Keratinocyte (primary cell): ENCODE data around the gene TCEA2. TPM values are rescaled to one million over a fixed set of nuclear protein-coding genes. Genes with fewer than 3 reads are reported as not detected.
A peak's percentile ranks its signal among the peaks of the same experiment; 100 is the strongest.

Experiments
- DNase-seq: peaks from one replicate; pipeline ENCODE4 v3.0.0-alpha.2; 2011; ENCODE audit warnings: low read depth, missing footprints, low spot score
- FAIRE-seq: peaks from 2 replicates; lab custom pipeline; 2011; peaks lifted over from hg19 to GRCh38; lab: Jason Lieb, UNC
- H2AFZ ChIP-seq: 2 replicates; pipeline ENCODE4 v1.6.0; 2012; ENCODE audit warnings: low read length, control low read depth, inconsistent platforms; ENCODE audit not compliant: control insufficient read depth
- H3K27ac ChIP-seq: 2 replicates; pipeline ENCODE4 v1.5.1; 2011; ENCODE audit warnings: low read length; ENCODE audit not compliant: control insufficient read depth, insufficient read depth
- H3K27me3 ChIP-seq: 3 replicates; pipeline ENCODE4 v1.6.0; 2011; ENCODE audit warnings: low read length; ENCODE audit not compliant: control insufficient read depth, insufficient read depth; ENCODE audit errors: extremely low read depth
- H3K36me3 ChIP-seq, 2 experiments: 2 replicates in 1 of 2; 3 replicates in 1 of 2; pipeline ENCODE4 v1.5.1; 2011; ENCODE audit warnings: low read length in 2 of 2, mild to moderate bottlenecking in 1 of 2; ENCODE audit not compliant: control insufficient read depth in 2 of 2, insufficient read depth in 2 of 2; ENCODE audit errors: extremely low read depth in 1 of 2
- H3K4me1 ChIP-seq: 3 replicates; pipeline ENCODE4 v1.5.1; 2011; ENCODE audit warnings: low read length; ENCODE audit not compliant: control insufficient read depth, insufficient read depth; ENCODE audit errors: extremely low read depth
- H3K4me2 ChIP-seq: 3 replicates; pipeline ENCODE4 v1.6.0; 2011; ENCODE audit warnings: low read depth, low read length; ENCODE audit not compliant: control insufficient read depth, insufficient read depth; ENCODE audit errors: extremely low read depth
- H3K4me3 ChIP-seq, 3 experiments: fragments of 200-600 bp in 1 of 3; sonication (generic) in 1 of 3; 2 replicates in 2 of 3; 3 replicates in 1 of 3; pipeline ENCODE4 v1.5.1; 2011 to 2016; ENCODE audit warnings: low read length in 3 of 3, mild to moderate bottlenecking in 3 of 3, control low read depth in 2 of 3, inconsistent platforms in 1 of 3, low read depth in 1 of 3, mixed read lengths in 1 of 3, mixed run types in 1 of 3, moderate library complexity in 1 of 3; ENCODE audit not compliant: control insufficient read depth in 2 of 3, insufficient read depth in 2 of 3; ENCODE audit errors: extremely low read depth in 1 of 3
- H3K79me2 ChIP-seq: 2 replicates; pipeline ENCODE4 v1.6.0; 2012; ENCODE audit warnings: low read length; ENCODE audit not compliant: control insufficient read depth, insufficient read depth
- H3K9ac ChIP-seq: 3 replicates; pipeline ENCODE4 v1.6.0; 2011; ENCODE audit warnings: low read length; ENCODE audit not compliant: control insufficient read depth, insufficient read depth; ENCODE audit errors: extremely low read depth
- H3K9me1 ChIP-seq: 3 replicates; pipeline ENCODE4 v1.6.0; 2011; ENCODE audit warnings: low read length; ENCODE audit not compliant: control insufficient read depth, insufficient read depth; ENCODE audit errors: extremely low read depth
- H3K9me3 ChIP-seq: 2 replicates; pipeline ENCODE4 v1.5.1; 2012; ENCODE audit warnings: low read depth, low read length; ENCODE audit not compliant: control insufficient read depth
- H4K20me1 ChIP-seq: 3 replicates; pipeline ENCODE4 v1.6.0; 2011; ENCODE audit warnings: low read length; ENCODE audit not compliant: control insufficient read depth, insufficient read depth; ENCODE audit errors: extremely low read depth
- EZH2 ChIP-seq: IDR thresholded peaks from one replicate; pipeline ENCODE4 v1.6.1; 2012; ENCODE audit warnings: inconsistent platforms, mild to moderate bottlenecking, low read length, moderate library complexity
- dilution Hi-C: fragments of 300-500 bp; cut with MboI; formaldehyde crosslinking; loops from one replicate; pipeline ENCODE4 v1.7.0; 2020; ENCODE audit warnings: low sequenced_read_pairs; ENCODE audit not compliant: extremely low pct_ligation_motif_present
- polyA plus RNA-seq, 5 experiments: library from polyadenylated mRNA; depleted of rRNA in 3 of 5; stranded (reverse) in 3 of 5; stranded (forward) in 1 of 5; unstranded in 1 of 5; fragments of >200 nt; gene quantifications; 1 replicate in 1 of 5; 2 replicates in 3 of 5; 3 replicates in 1 of 5; pipeline versions ENCODE4 v1.2.1 to v1.2.3, GENCODE V29; 2011 to 2012; ENCODE audit warnings: missing spikeins in 2 of 5, low read depth in 1 of 5, low replicate concordance in 1 of 5
- TF ChIP-seq, protein P1 (sequence below), 3 experiments: IDR thresholded peaks in 1 of 3; conservative IDR thresholded peaks in 1 of 3; optimal IDR thresholded peaks in 1 of 3; 2 replicates in 2 of 3; 3 replicates in 1 of 3; pipeline versions ENCODE3 to v1.5.1; 2011; ENCODE audit warnings: low read length in 3 of 3, mild to moderate bottlenecking in 3 of 3, moderate library complexity in 2 of 3, control low read depth in 1 of 3, inconsistent platforms in 1 of 3; ENCODE audit not compliant: insufficient read depth in 2 of 3; ENCODE audit errors: extremely low read depth in 1 of 3

The TCEA2 gene
- polyA plus RNA-seq, 1 donor (not counting 4 experiments of a cell fraction or from before 2014, with no cell fraction given) = 9.1 TPM

DNA sequence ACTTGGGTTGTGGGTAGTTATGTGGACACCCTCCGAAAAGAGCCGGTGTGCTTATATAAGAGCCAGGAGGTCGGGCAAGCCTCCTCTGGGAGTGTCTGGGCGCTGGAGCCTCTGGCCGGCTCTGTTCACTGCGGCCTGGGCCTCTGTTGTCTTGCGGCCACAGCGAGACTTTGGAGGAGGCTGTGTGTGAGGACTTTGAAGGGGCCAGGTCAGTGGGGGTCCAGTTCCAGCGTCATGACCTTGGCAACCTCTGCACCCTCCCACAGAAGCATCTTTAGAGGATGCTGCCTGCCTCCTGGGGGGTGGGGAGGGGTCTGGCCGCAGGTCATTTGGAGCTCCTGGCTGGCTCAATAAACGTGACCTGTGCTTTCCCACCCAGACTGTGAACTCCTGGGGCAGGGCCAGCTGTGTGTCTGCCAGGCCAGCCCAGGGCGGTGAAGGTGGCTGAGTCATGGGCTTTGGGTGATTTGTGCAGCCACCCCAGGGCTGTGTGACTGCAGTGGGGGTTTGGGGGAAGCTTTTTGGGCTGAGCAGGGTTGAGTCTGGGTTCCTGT, 1.2 kb downstream of the TCEA2 start:
- dilution Hi-C loops = no loop called here
- Histone ChIP-seq H3K79me2 (no peaks in the 10 kb centered on the region), H3K4me3 (peak overlapping the region; percentile 70 to 85 (median 78)), H3K4me1 (peaks cover 42% of the 10 kb centered on the region), H4K20me1 (no peaks in the 10 kb centered on the region), H3K9ac (peak overlapping the region; percentile 78), H3K27ac (no peak overlapping the region), H3K4me2 (peak overlapping the region; percentile 86), H3K9me3 (no peaks in the 10 kb centered on the region), H3K27me3 (no peaks in the 10 kb centered on the region), H2AFZ (no peak overlapping the region), H3K9me1 (no peaks in the 10 kb centered on the region), H3K36me3 (no peaks in the 10 kb centered on the region)
- DNase-seq = no peak
- TF ChIP-seq EZH2 = no peak
- TF ChIP-seq, protein P1, sequence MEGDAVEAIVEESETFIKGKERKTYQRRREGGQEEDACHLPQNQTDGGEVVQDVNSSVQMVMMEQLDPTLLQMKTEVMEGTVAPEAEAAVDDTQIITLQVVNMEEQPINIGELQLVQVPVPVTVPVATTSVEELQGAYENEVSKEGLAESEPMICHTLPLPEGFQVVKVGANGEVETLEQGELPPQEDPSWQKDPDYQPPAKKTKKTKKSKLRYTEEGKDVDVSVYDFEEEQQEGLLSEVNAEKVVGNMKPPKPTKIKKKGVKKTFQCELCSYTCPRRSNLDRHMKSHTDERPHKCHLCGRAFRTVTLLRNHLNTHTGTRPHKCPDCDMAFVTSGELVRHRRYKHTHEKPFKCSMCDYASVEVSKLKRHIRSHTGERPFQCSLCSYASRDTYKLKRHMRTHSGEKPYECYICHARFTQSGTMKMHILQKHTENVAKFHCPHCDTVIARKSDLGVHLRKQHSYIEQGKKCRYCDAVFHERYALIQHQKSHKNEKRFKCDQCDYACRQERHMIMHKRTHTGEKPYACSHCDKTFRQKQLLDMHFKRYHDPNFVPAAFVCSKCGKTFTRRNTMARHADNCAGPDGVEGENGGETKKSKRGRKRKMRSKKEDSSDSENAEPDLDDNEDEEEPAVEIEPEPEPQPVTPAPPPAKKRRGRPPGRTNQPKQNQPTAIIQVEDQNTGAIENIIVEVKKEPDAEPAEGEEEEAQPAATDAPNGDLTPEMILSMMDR (optimal IDR thresholded peaks at IDR 0.05 in 1 of 3, IDR thresholded peaks at IDR 0.05 in 1 of 3, conservative IDR thresholded peaks at IDR 0.05 in 1 of 3; ENCODE audit: extremely low read depth in 1 of 3, insufficient read depth in 2 of 3, low read length in 3 of 3) = no peak
- no peak for FAIRE-seq

DNA sequence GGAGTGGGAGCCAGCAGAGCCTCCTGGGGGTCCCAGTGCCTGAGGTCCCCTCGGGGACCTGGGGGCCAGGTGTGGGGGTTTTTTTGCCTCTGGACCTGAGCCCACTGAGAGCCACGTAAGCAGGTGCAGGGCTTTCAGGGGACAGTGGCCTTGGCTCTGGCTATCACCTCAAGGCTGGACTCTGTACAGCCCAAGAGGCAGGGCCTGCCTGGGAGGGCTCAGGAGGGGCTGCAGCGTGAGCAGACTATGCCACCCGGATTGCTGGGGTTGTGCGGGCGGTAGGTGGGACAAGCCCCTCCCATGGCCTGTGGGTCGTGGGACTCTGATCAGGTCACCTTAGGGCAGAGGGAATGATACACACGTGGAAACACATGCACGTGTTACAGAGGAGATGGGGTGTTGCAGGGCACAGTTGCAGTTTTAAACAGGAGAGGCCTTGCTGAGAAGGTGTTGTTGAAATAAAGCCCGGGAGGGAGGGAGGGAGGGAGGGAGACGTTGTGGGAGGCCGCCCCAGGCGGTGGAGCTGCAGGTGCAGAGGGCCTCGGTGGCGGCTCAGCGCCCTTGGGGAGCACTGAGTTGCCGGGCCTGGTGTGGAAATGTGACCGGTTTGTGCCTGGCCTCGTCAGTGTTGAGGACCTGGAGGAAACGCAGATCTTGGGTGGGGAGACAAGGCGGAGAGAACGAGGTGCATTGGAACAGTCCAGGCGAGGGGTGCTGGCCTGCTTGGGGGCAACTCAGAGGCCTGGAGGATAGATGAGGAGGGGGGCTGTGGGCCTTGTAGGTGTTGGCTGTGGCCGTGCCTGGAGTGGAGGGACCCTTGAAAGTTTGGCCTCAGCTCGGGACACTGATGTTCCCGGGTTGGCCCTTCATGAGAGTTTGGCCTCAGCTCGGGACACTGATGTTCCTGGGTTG, 2.3 kb downstream of the TCEA2 start:
- no peak overlapping the region for H3K9ac ChIP-seq
- no peak overlapping the region for H3K4me3 ChIP-seq
- H4K20me1 ChIP-seq = no peaks in the 10 kb centered on the region
- no peaks in the 10 kb centered on the region for H3K9me3 ChIP-seq
- DNase-seq (no peak), FAIRE-seq (no peak)
- no peaks in the 10 kb centered on the region for H3K9me1 ChIP-seq
- no peaks in the 10 kb centered on the region for H3K36me3 ChIP-seq
- no peak overlapping the region for H2AFZ ChIP-seq
- no peak overlapping the region for H3K27ac ChIP-seq
- H3K27me3 ChIP-seq = no peaks in the 10 kb centered on the region
- peaks cover 42% of the 10 kb centered on the region for H3K4me1 ChIP-seq
- H3K79me2 ChIP-seq = no peaks in the 10 kb centered on the region
- H3K4me2 ChIP-seq = peak overlapping the region; percentile 32
- TF ChIP-seq, protein P1 (optimal IDR thresholded peaks at IDR 0.05 in 1 of 3, IDR thresholded peaks at IDR 0.05 in 1 of 3, conservative IDR thresholded peaks at IDR 0.05 in 1 of 3; ENCODE audit: extremely low read depth in 1 of 3, insufficient read depth in 2 of 3, low read length in 3 of 3) = no peak
- TF ChIP-seq EZH2 = no peak
- dilution Hi-C loops = no loop called here
